Immature natural killer cell (primary cell): ENCODE data around the gene OR52I2. TPM values are rescaled to one million over a fixed set of nuclear protein-coding genes. Genes with fewer than 3 reads are reported as not detected.

Experiments used
- DNase-seq, 3 donors: peaks; one replicate each; pipeline ENCODE4 v3.0.0; 2022; ENCODE audit warnings: mixed read lengths in 1 of 3
- H3K27ac Mint-ChIP-seq, 6 donors: one replicate each; pipeline ENCODE4 v1.8.0; 2020; ENCODE audit warnings: mixed read lengths in 6 of 6, mild to moderate bottlenecking in 5 of 6, inconsistent platforms in 4 of 6, moderate library complexity in 3 of 6
- H3K27me3 Mint-ChIP-seq, 3 donors: one replicate each; pipeline ENCODE4 v1.8.0; 2020 to 2021; ENCODE audit warnings: low read depth in 3 of 3, mild to moderate bottlenecking in 3 of 3, mixed read lengths in 3 of 3, moderate library complexity in 3 of 3, inconsistent platforms in 1 of 3
- H3K36me3 Mint-ChIP-seq, 3 donors: one replicate each; pipeline ENCODE4 v1.8.0; 2020; ENCODE audit warnings: mixed read lengths in 3 of 3, inconsistent platforms in 2 of 3, mild to moderate bottlenecking in 2 of 3
- H3K4me1 Mint-ChIP-seq, 2 donors: one replicate each; pipeline ENCODE4 v1.8.0; 2020; ENCODE audit warnings: inconsistent platforms in 2 of 2, mild to moderate bottlenecking in 2 of 2, mixed read lengths in 2 of 2, moderate library complexity in 1 of 2
- H3K4me3 Mint-ChIP-seq, 5 donors: one replicate each; pipeline ENCODE4 v1.8.0; 2020; ENCODE audit warnings: mild to moderate bottlenecking in 5 of 5, mixed read lengths in 5 of 5, inconsistent platforms in 3 of 5, moderate library complexity in 3 of 5
- H3K9me3 Mint-ChIP-seq, 6 donors: one replicate each; pipeline ENCODE4 v1.8.0; 2020; ENCODE audit warnings: mild to moderate bottlenecking in 6 of 6, mixed read lengths in 6 of 6, inconsistent platforms in 4 of 6, moderate library complexity in 3 of 6
- polyA plus RNA-seq, 3 donors: library from polyadenylated mRNA; unstranded; fragments of 300-500 nt; fragmentation: Illumina TruSeq; gene quantifications; one replicate each; pipeline ENCODE4 v1.2.3, GENCODE V29; 2021

The OR52I2 gene
- polyA plus RNA-seq, 3 donors from 2014 or later, result not detected

DNA sequence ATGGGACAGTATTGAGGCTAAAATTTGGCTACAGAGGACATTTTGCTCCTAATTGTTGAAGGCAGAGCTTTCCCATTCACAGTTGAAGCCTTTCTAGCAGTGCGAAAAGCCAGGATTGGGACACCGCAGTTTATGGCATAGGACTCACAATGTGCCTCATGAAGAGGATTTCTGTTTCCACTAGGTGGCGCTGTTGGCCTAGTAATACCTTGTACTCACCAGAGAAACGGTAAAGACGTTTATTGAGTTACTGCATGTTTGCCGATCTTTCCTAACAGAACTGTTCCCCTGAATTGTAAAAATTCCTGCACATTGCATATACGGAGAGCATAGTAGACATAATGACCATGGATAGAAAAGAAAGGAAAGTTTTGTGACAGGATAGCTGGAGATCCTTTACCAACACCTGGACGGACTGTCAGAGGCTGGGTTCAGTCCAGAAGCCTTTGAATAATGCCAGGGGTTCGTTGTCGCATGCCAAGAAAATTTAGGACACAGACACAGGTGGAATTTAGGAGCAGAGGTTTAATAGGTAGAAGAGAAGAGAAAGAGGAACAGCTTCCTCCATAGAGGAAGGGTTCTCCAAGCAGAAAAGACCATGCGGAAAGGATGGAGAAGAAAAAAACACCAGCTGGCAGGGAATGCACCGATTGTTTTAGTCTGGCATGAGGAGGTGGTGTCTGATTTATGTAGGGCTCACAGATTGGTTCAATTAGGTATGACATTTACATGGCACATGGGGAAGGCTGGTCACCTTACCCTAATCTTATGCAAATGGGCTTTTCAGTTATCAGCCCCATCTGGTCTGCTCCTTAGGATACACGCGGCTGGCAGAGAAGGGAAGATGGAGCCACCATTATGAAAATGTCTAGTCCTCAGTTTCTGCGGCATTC is 44.9 kb downstream of the OR52I2 start:
- Mint-ChIP-seq H3K27ac (no peak overlapping the region), H3K27me3 (peaks cover 2 to 11% (median 6%) of the 10 kb centered on the region in 3 donors), H3K36me3 (peaks cover 0 to 6% (median 5%) of the 10 kb centered on the region in 3 donors), H3K4me1 (no peaks in the 10 kb centered on the region), H3K4me3 (no peak overlapping the region), H3K9me3 (peaks cover 10 to 33% (median 12%) of the 10 kb centered on the region in 6 donors)
- DNase-seq, result peak in 1 of 3 donors; percentile 9

- H3K4me3 Mint-ChIP-seq, result no peak overlapping the region
- H3K9me3 Mint-ChIP-seq, result no peaks in the 10 kb centered on the region
- H3K36me3 Mint-ChIP-seq, result no peaks in the 10 kb centered on the region
- peaks cover 2 to 4% (median 3%) of the 10 kb centered on the region in 3 donors for H3K27me3 Mint-ChIP-seq
- no peaks in the 10 kb centered on the region for H3K4me1 Mint-ChIP-seq
- no peak for DNase-seq
- no peak overlapping the region for H3K27ac Mint-ChIP-seq
These were observed 54.6 kb downstream of the OR52I2 start for GRCh38 chr11:4636136-4636535.

- no peaks in the 10 kb centered on the region for H3K9me3 Mint-ChIP-seq
- H3K4me1 Mint-ChIP-seq, result no peaks in the 10 kb centered on the region
- H3K27me3 Mint-ChIP-seq, result no peaks in the 10 kb centered on the region
- H3K36me3 Mint-ChIP-seq, result no peaks in the 10 kb centered on the region
- H3K4me3 Mint-ChIP-seq, result no peak within 1 kb of the TSS
- H3K27ac Mint-ChIP-seq, result no peak within 1 kb of the TSS
- peak; percentile 38 to 57 (median 44) for DNase-seq
These were observed 55.6 kb downstream of the OR52I2 start, which contains the start of gene OR51D1 for GRCh38 chr11:4636962-4637661. TSS of gene OR51D1 (plus strand) at chr11:4637477. CDS start at chr11:4639791, 2,314 bp downstream.

- H3K27me3 Mint-ChIP-seq, result no peaks in the 10 kb centered on the region
- DNase-seq, result no peak
These were observed 56.1 kb downstream of the OR52I2 start for GRCh38 chr11:4637662-4638047.

DNA sequence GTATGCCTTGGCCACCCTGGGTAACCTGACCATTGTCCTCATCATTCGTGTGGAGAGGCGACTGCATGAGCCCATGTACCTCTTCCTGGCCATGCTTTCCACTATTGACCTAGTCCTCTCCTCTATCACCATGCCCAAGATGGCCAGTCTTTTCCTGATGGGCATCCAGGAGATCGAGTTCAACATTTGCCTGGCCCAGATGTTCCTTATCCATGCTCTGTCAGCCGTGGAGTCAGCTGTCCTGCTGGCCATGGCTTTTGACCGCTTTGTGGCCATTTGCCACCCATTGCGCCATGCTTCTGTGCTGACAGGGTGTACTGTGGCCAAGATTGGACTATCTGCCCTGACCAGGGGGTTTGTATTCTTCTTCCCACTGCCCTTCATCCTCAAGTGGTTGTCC is 58.4 kb downstream of the OR52I2 start:
- DNase-seq, result no peak
- H3K4me3 Mint-ChIP-seq, result no peak overlapping the region
- H3K9me3 Mint-ChIP-seq, result no peaks in the 10 kb centered on the region
- H3K36me3 Mint-ChIP-seq, result no peaks in the 10 kb centered on the region
- no peak overlapping the region for H3K27ac Mint-ChIP-seq
- no peaks in the 10 kb centered on the region for H3K4me1 Mint-ChIP-seq
- peaks cover 0 to 5% (median 4%) of the 10 kb centered on the region in 3 donors for H3K27me3 Mint-ChIP-seq

More at GRCh38 chr11:4637662-4638047, 56.1 kb downstream of the OR52I2 start:
- Mint-ChIP-seq H3K4me3 (no peak overlapping the region), H3K4me1 (no peaks in the 10 kb centered on the region), H3K27ac (no peak overlapping the region), H3K9me3 (no peaks in the 10 kb centered on the region), H3K36me3 (no peaks in the 10 kb centered on the region)

GRCh38 chr11:4641501-4641900 is 60.0 kb downstream of the OR52I2 start:
- Mint-ChIP-seq H3K4me1 (no peaks in the 10 kb centered on the region), H3K27ac (no peak overlapping the region), H3K36me3 (no peaks in the 10 kb centered on the region), H3K4me3 (no peak overlapping the region), H3K9me3 (no peaks in the 10 kb centered on the region), H3K27me3 (peaks cover 0 to 5% (median 4%) of the 10 kb centered on the region in 3 donors)
- no peak for DNase-seq

DNA sequence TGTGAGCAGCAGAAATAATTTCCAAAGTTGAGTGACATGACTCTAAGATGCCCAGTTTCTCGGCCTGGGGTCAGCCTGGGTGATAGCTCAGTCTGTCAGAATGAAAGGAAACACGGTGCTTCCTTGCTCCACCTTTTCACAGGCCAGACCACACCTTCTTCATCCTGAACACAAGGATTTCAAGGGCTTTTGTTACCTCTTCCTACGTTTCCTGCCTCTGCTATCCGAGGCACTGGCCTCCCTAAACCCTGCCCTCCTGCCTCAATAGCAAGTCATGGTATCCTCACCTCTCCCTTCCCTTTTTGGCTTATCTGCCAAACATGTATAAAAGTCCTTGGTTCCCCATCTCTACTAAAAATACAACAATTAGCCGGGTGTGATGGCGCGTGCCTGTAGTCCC is 60.5 kb downstream of the OR52I2 start:
- H3K27ac Mint-ChIP-seq, result no peak overlapping the region
- no peaks in the 10 kb centered on the region for H3K36me3 Mint-ChIP-seq
- no peak for DNase-seq
- H3K9me3 Mint-ChIP-seq, result no peaks in the 10 kb centered on the region
- peaks cover 0 to 5% (median 4%) of the 10 kb centered on the region in 3 donors for H3K27me3 Mint-ChIP-seq
- no peak overlapping the region for H3K4me3 Mint-ChIP-seq
- no peaks in the 10 kb centered on the region for H3K4me1 Mint-ChIP-seq

Other genes starting within 250 kb of the OR52I2 start
- not detected for gene OR52B4, start 213.4 kb upstream of the OR52I2 start, polyA plus RNA-seq
- gene TRIM21, start 188.0 kb upstream of the OR52I2 start, polyA plus RNA-seq, result 10 to 100 TPM; 34.9 to 67.5 (median 44.2) TPM
- not detected for gene OR52K2, start 132.4 kb upstream of the OR52I2 start, polyA plus RNA-seq
- not detected for gene OR52K1, start 99.1 kb upstream of the OR52I2 start, polyA plus RNA-seq
- gene OR52M1, start 36.6 kb upstream of the OR52I2 start, polyA plus RNA-seq, result not detected
- under 1 TPM in 1 of 3 donors, not detected in 2; 0.24 TPM for gene OR52I1, start 12.3 kb downstream of the OR52I2 start, polyA plus RNA-seq
- 10 to 100 TPM; 10.3 to 18.4 (median 15.5) TPM for gene TRIM68, start 26.5 kb downstream of the OR52I2 start, polyA plus RNA-seq
- gene OR51D1, start 55.7 kb downstream of the OR52I2 start, polyA plus RNA-seq, result not detected
- not detected for gene OR51E1, start 62.2 kb downstream of the OR52I2 start, polyA plus RNA-seq
- gene OR51E2, start 116.1 kb downstream of the OR52I2 start, polyA plus RNA-seq, result not detected
- gene MMP26, start 123.0 kb downstream of the OR52I2 start, polyA plus RNA-seq, result not detected
- not detected for gene OR51F1, start 188.2 kb downstream of the OR52I2 start, polyA plus RNA-seq
- gene OR52R1, start 222.6 kb downstream of the OR52I2 start, polyA plus RNA-seq, result not detected
- gene OR51F2, start 239.6 kb downstream of the OR52I2 start, polyA plus RNA-seq, result not detected